OCI-LY7 (cell line): ENCODE data around the gene FZD1.

Experiments used
- CTCF ChIP-seq: fragments of 200-600 bp; sonication (generic); conservative IDR thresholded peaks from 2 replicates; pipeline ENCODE4 v1.5.1; 2014; ENCODE audit warnings: mild to moderate bottlenecking, antibody characterized with exemption, low read length, moderate library complexity, mixed read lengths
- EZH2phosphoT487 ChIP-seq: fragments of 200-600 bp; sonication (generic); IDR thresholded peaks from 2 replicates; pipeline ENCODE4 v1.6.1; 2018; ENCODE audit warnings: low read depth, borderline replicate concordance, mild to moderate bottlenecking, mixed run types, antibody characterized with exemption, low read length, moderate library complexity, mixed read lengths

DNA sequence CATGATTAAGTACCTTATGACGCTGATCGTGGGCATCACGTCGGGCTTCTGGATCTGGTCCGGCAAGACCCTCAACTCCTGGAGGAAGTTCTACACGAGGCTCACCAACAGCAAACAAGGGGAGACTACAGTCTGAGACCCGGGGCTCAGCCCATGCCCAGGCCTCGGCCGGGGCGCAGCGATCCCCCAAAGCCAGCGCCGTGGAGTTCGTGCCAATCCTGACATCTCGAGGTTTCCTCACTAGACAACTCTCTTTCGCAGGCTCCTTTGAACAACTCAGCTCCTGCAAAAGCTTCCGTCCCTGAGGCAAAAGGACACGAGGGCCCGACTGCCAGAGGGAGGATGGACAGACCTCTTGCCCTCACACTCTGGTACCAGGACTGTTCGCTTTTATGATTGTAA lies 2.5 kb downstream of the FZD1 start:
- TF ChIP-seq CTCF: no peak
- TF ChIP-seq EZH2phosphoT487: no peak
